ENCODE data around the gene CYTH2.
A peak's percentile ranks its signal among the peaks of the same experiment; 100 is the strongest.

CYTH2 gene

DNA sequence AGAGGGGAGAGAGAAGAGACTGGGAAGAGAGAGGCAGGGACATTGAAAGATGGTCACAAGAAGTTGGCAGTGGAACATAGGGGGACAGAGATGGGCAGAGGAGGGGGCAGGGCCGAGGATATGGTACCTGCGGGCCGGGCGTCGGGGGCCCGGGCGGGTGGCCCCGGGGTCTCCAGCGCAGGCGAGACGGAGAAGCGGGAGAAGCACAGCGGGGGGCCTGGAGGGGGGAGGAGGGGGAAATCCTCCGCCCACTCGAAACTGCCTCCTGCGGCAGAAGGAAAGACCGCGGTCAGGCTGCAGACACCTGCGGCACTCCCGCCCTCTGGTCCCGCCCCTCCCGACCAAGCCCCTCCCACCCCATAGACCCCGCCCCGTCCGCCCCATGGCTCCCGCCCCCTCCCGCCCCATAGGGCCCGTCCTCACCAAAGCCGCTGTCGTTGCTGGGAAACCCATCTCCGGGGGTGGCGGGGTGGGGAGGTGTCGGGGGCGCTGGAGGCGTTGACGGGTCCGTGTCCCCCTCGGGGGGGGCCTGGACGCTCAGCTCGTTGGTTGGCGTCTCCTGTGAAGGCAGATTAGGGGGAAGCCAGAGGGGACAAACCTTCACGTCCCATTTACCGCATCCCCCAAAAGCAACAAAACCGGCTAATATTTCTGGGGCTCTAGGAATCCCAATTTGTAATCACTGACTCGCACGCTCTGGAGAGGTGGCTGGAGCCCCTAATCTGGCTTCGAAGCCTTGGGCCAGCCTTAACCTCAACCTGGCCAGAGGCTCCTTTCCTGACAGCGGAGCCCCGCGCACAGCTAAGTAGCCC, 22.0 kb downstream of the CYTH2 start (continued):
- peak; percentile 44; the same call in 1 of the 2 replicates for TF ChIP-seq ZNF449 (tag by site-specific recombination; IDR thresholded peaks at IDR 0.05)
- no peak for TF ChIP-seq ZBTB21 (tag by site-specific recombination; IDR thresholded peaks at IDR 0.05)
- no peak for TF ChIP-seq ZNF211 (tag by site-specific recombination; IDR thresholded peaks at IDR 0.05; ENCODE audit: low read depth)
- no peak for TF ChIP-seq ZNF621 (tag by site-specific recombination; IDR thresholded peaks at IDR 0.05)
- TF ChIP-seq, protein P1, sequence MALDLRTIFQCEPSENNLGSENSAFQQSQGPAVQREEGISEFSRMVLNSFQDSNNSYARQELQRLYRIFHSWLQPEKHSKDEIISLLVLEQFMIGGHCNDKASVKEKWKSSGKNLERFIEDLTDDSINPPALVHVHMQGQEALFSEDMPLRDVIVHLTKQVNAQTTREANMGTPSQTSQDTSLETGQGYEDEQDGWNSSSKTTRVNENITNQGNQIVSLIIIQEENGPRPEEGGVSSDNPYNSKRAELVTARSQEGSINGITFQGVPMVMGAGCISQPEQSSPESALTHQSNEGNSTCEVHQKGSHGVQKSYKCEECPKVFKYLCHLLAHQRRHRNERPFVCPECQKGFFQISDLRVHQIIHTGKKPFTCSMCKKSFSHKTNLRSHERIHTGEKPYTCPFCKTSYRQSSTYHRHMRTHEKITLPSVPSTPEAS (tag by site-specific recombination; IDR thresholded peaks at IDR 0.05): no peak
- no peak for TF ChIP-seq ZNF837 (tag by site-specific recombination; IDR thresholded peaks at IDR 0.05)
- peak; percentile 76 for TF ChIP-seq KLF9 (tag by site-specific recombination; IDR thresholded peaks at IDR 0.05; ENCODE audit: low read depth)
- no peak for TF ChIP-seq ZBTB11 (tag by site-specific recombination; conservative IDR thresholded peaks at IDR 0.05; ENCODE audit: low read depth)
- TF ChIP-seq, protein P2, sequence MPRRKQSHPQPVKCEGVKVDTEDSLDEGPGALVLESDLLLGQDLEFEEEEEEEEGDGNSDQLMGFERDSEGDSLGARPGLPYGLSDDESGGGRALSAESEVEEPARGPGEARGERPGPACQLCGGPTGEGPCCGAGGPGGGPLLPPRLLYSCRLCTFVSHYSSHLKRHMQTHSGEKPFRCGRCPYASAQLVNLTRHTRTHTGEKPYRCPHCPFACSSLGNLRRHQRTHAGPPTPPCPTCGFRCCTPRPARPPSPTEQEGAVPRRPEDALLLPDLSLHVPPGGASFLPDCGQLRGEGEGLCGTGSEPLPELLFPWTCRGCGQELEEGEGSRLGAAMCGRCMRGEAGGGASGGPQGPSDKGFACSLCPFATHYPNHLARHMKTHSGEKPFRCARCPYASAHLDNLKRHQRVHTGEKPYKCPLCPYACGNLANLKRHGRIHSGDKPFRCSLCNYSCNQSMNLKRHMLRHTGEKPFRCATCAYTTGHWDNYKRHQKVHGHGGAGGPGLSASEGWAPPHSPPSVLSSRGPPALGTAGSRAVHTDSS (tag by site-specific recombination; IDR thresholded peaks at IDR 0.05): no peak
- TF ChIP-seq ZNF157 (tag by site-specific recombination; IDR thresholded peaks at IDR 0.05): no peak
- no peak for TF ChIP-seq ZNF623 (tag by site-specific recombination; IDR thresholded peaks at IDR 0.05)
- no peak for TF ChIP-seq ZNF488 (tag by site-specific recombination; IDR thresholded peaks at IDR 0.05)
- 0 out of 2 replicates have a peak, but pooled peaks have one; percentile 41 for TF ChIP-seq KLF1 (tag by site-specific recombination; IDR thresholded peaks at IDR 0.05)
- TF ChIP-seq KLF10 (tag by site-specific recombination; IDR thresholded peaks at IDR 0.05): no peak
- TF ChIP-seq ZBTB17 (tag by site-specific recombination; IDR thresholded peaks at IDR 0.05): peak; percentile 67
- peak; percentile 91 for TF ChIP-seq GLIS1 (tag by site-specific recombination; IDR thresholded peaks at IDR 0.05)
- peak; percentile 54; the same call in 1 of the 2 replicates for TF ChIP-seq SP7 (tag by site-specific recombination; IDR thresholded peaks at IDR 0.05)
- TF ChIP-seq BCL11B (tag by site-specific recombination; IDR thresholded peaks at IDR 0.05; ENCODE audit: low read depth): no peak
- TF ChIP-seq MYNN (tag by site-specific recombination; IDR thresholded peaks at IDR 0.05; ENCODE audit: borderline replicate concordance): no peak
- no peak for TF ChIP-seq ZNF518A (tag by site-specific recombination; conservative IDR thresholded peaks at IDR 0.05; ENCODE audit: low read depth)
- TF ChIP-seq ZNF558 (tag by site-specific recombination; IDR thresholded peaks at IDR 0.05): no peak
- TF ChIP-seq ZNF747 (tag by site-specific recombination; IDR thresholded peaks at IDR 0.05): no peak
- no peak for TF ChIP-seq ZNF664 (tag by site-specific recombination; IDR thresholded peaks at IDR 0.05)
- TF ChIP-seq ZSCAN16 (tag by site-specific recombination; IDR thresholded peaks at IDR 0.05): no peak
- no peak for TF ChIP-seq BCL6B (tag by site-specific recombination; IDR thresholded peaks at IDR 0.05)

Data from HEK293 (cell line).